ENCODE data around the gene KIAA0753. TPM values are rescaled to one million over a fixed set of nuclear protein-coding genes. Genes with fewer than 3 reads are reported as not detected.
"Not testable (repeated sequence)": the region's sequence is repeated elsewhere in the genome, so short reads cannot be mapped to it uniquely, and the experiment has no call there.

The KIAA0753 gene
- total RNA-seq, 1 experiment from 2014 or later, result 25.9 TPM

DNA sequence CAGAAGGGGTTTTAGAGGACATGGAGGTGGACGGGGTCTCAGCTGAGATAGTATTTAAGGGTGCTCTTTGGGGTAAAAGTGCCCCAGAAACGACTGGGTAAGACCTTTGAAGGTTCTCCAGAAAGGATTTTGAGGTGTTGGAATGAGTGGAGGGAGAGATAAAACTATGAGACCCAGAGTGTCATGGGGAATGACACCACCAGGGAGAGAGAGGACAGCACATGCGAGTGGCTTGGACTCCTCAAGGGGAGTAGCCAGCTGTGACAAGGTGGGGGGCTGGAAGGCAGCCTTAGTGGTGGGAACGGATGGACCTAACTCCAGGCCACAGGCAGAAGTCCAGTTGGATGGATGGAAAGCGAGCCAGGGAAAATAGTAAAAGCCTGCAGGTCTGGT is 64.9 kb downstream of the KIAA0753 start:
- no peaks in the 10 kb centered on the region for H3K27me3 Mint-ChIP-seq (ENCODE audit: unreplicated experiment)
- no TSS peak for BruUV-seq (replicated peaks)
- H3K9me3 Mint-ChIP-seq (ENCODE audit: low read depth, unreplicated experiment), result no peaks in the 10 kb centered on the region
- intact Hi-C loops (cut with micrococcal nuclease; ENCODE audit: unreplicated experiment), result no loop called here
- no peak for DNase-seq
- no peak overlapping the region for H3K4me3 Mint-ChIP-seq (ENCODE audit: low read depth, unreplicated experiment)
- TF ChIP-seq, protein P1, sequence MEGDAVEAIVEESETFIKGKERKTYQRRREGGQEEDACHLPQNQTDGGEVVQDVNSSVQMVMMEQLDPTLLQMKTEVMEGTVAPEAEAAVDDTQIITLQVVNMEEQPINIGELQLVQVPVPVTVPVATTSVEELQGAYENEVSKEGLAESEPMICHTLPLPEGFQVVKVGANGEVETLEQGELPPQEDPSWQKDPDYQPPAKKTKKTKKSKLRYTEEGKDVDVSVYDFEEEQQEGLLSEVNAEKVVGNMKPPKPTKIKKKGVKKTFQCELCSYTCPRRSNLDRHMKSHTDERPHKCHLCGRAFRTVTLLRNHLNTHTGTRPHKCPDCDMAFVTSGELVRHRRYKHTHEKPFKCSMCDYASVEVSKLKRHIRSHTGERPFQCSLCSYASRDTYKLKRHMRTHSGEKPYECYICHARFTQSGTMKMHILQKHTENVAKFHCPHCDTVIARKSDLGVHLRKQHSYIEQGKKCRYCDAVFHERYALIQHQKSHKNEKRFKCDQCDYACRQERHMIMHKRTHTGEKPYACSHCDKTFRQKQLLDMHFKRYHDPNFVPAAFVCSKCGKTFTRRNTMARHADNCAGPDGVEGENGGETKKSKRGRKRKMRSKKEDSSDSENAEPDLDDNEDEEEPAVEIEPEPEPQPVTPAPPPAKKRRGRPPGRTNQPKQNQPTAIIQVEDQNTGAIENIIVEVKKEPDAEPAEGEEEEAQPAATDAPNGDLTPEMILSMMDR (IDR thresholded peaks at IDR 0.05; ENCODE audit: unreplicated experiment), result no peak
- peaks cover 8% of the 10 kb centered on the region for H3K36me3 Mint-ChIP-seq (ENCODE audit: insufficient read depth, unreplicated experiment)
- peaks cover 12% of the 10 kb centered on the region for H3K4me1 Mint-ChIP-seq (ENCODE audit: low read depth, unreplicated experiment)
- CTCF ChIA-PET, result no interaction called here
- no peak overlapping the region for H3K27ac Mint-ChIP-seq (ENCODE audit: unreplicated experiment)

DNA sequence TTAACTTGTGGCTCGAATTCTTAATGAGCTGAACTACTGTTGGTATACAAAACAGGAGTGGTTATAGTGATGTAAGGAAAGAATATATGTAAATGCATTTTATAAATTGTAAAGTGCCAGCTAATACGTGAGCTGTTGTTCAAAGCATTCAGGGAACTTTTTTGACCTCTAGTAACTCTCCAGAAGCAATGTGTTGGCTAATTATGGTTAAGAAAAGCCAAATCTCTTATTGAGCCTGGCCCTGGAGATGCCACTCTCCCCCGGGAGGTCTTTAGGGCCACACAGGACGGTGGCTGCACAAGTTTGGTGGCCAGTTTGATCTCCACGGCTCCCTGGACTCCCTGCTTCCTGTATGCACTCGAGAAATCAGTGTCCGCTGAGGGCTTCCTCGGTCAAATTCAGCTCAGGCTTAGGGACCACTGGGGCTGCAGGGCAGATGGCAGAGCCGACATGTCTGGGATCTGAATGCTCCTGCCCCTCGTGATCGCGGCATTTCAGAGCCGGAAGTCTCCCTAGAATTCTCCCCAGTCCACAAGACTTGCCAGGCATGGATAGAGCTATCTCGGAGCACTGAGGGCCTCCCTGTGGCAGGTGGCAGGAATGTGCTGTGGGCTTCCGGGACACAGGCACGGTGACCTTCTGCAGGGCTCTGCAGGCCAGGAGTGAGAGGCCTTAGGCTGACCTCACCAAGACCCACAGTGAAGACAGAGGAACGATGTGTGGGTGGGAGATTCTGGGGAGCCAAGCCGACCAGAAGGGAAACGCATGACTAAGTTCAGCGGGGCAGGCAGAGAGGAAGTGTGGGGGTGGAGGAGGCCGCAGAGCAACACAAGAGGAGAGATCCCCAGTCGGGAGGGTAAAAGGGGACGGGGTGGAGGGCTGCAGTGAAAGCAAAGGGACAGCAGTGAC is 65.6 kb downstream of the KIAA0753 start:
- no peak overlapping the region for H3K4me3 Mint-ChIP-seq (ENCODE audit: low read depth, unreplicated experiment)
- TF ChIP-seq, protein P1 (IDR thresholded peaks at IDR 0.05; ENCODE audit: unreplicated experiment), result peak; percentile 11

DNA sequence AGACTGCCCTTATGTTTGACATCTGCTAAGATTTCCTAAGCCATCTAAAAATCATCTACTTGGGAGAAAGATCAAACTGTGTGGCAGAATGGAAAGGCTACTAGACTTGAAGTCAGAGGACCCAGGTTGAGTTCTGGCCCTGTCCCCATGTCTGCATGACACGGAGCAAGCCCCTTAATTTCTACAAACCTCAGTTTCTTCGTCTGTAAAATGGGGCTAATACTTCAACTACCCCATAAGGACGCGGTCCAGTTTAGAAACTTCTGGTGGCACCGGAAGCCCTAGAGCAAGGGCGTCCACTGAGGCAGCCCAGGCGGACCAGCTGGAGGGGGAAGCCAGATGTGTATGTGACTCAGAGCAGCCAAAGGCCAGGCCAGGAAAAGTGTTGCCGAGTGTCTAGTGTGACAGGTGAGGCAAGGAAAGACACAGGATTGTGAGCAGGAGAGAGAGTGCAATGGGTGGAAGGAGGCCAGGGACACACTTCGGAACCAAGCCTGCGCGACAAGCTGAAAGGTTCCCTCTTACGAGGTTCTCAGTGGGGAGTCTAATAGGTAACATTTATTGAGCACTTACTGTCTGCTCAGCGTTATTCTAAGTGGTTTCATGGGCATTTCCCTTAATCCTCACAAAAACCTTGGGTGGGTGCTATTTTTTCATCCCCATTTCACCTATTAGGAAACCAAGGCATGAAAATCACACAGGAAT is 66.4 kb downstream of the KIAA0753 start:
- BruUV-seq (replicated peaks), result no TSS peak
- intact Hi-C loops (cut with micrococcal nuclease; ENCODE audit: unreplicated experiment), result no loop called here
- Mint-ChIP-seq H3K4me1 (ENCODE audit: low read depth, unreplicated experiment) (peaks cover 12% of the 10 kb centered on the region), H3K9me3 (ENCODE audit: low read depth, unreplicated experiment) (no peaks in the 10 kb centered on the region), H3K36me3 (ENCODE audit: insufficient read depth, unreplicated experiment) (peaks cover 8% of the 10 kb centered on the region), H3K4me3 (ENCODE audit: low read depth, unreplicated experiment) (no peak overlapping the region), H3K27ac (ENCODE audit: unreplicated experiment) (no peak overlapping the region), H3K27me3 (ENCODE audit: unreplicated experiment) (no peaks in the 10 kb centered on the region)
- no peak for DNase-seq
- CTCF ChIA-PET, result no interaction called here
- TF ChIP-seq, protein P1 (IDR thresholded peaks at IDR 0.05; ENCODE audit: unreplicated experiment), result no peak

More for the DNA sequence above, 65.6 kb downstream of the KIAA0753 start:
- CTCF ChIA-PET, result no interaction called here
- Mint-ChIP-seq H3K36me3 (ENCODE audit: insufficient read depth, unreplicated experiment) (peaks cover 8% of the 10 kb centered on the region), H3K4me1 (ENCODE audit: low read depth, unreplicated experiment) (peaks cover 12% of the 10 kb centered on the region), H3K9me3 (ENCODE audit: low read depth, unreplicated experiment) (no peaks in the 10 kb centered on the region), H3K27me3 (ENCODE audit: unreplicated experiment) (no peaks in the 10 kb centered on the region), H3K27ac (ENCODE audit: unreplicated experiment) (no peak overlapping the region)
- BruUV-seq (replicated peaks), result no TSS peak
- intact Hi-C loops (cut with micrococcal nuclease; ENCODE audit: unreplicated experiment), result no loop called here
- no peak for DNase-seq

DNA sequence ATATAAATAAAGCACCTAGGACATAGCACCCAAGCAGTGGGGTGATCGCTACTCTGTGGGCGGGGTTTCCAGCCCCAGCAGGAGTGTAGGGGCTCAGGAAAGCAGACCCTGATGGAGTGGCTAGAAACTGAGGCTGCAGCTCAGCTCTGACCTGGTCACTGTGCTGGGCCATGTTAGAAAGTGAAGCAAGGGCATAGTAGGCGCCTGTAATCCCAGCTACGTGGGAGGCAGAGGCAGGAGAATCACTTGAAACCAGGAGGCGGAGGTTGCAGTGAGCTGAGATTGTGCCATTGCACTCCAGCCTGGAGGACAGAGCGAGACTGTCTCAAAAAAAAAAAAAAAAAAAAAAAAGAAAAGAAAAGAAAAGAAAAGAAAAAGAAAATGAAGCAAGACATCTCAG is 67.0 kb downstream of the KIAA0753 start:
- H3K27me3 Mint-ChIP-seq (ENCODE audit: unreplicated experiment); DNase-seq; H3K27ac Mint-ChIP-seq (ENCODE audit: unreplicated experiment); H3K4me3 Mint-ChIP-seq (ENCODE audit: low read depth, unreplicated experiment); H3K9me3 Mint-ChIP-seq (ENCODE audit: low read depth, unreplicated experiment); H3K36me3 Mint-ChIP-seq (ENCODE audit: insufficient read depth, unreplicated experiment); BruUV-seq (replicated peaks); intact Hi-C loops (cut with micrococcal nuclease; ENCODE audit: unreplicated experiment): not testable (repeated sequence)
- H3K4me1 Mint-ChIP-seq (ENCODE audit: low read depth, unreplicated experiment), result peaks cover 12% of the 10 kb centered on the region
- CTCF ChIA-PET, result interaction anchor here (0.7 kb wide), 1 partner anchor 280 kb away, joined by 3 read pairs; no protein-coding TSS in a partner anchor

Data from Calu3 (cell line).